Neuronal stem cell (in vitro differentiated cells): ENCODE results near the gene BPHL. TPM values are rescaled to one million over a fixed set of nuclear protein-coding genes. Genes with fewer than 3 reads are reported as not detected.

Experiments
- DNase-seq: peaks from one replicate; pipeline ENCODE4 v3.0.0-alpha.2; 2013; ENCODE audit warnings: low spot score
- H2AFZ ChIP-seq: one replicate; pipeline ENCODE4 v1.6.1; 2013; ENCODE audit warnings: mild to moderate bottlenecking, low read length, inconsistent platforms
- H2AK5ac ChIP-seq: 2 replicates; pipeline ENCODE4 v1.6.1; 2013; ENCODE audit warnings: low read depth, mild to moderate bottlenecking, inconsistent platforms, low read length, moderate library complexity, mixed read lengths
- H2BK120ac ChIP-seq: 2 replicates; pipeline ENCODE4 v1.6.1; 2013; ENCODE audit warnings: low read depth, mild to moderate bottlenecking, inconsistent platforms, low read length, moderate library complexity, mixed read lengths
- H2BK12ac ChIP-seq: one replicate; pipeline ENCODE4 v1.6.1; 2013; ENCODE audit warnings: low read length, inconsistent platforms
- H2BK15ac ChIP-seq: 2 replicates; pipeline ENCODE4 v1.6.1; 2013; ENCODE audit warnings: mild to moderate bottlenecking, low read length, inconsistent platforms, mixed read lengths
- H2BK5ac ChIP-seq: one replicate; pipeline ENCODE4 v1.6.1; 2013; ENCODE audit warnings: inconsistent platforms, mild to moderate bottlenecking, low read length, moderate library complexity
- H3K14ac ChIP-seq: one replicate; pipeline ENCODE4 v1.6.1; 2013; ENCODE audit warnings: low read length, inconsistent platforms
- H3K18ac ChIP-seq: 2 replicates; pipeline ENCODE4 v1.6.1; 2013; ENCODE audit warnings: low read length, inconsistent platforms
- H3K23ac ChIP-seq: 2 replicates; pipeline ENCODE4 v1.6.1; 2013; ENCODE audit warnings: low read depth, mild to moderate bottlenecking, mixed read lengths, low read length, inconsistent platforms; ENCODE audit not compliant: poor library complexity
- H3K27ac ChIP-seq: replicated peaks from 3 replicates; pipeline ENCODE4 v1.5.1; 2013; ENCODE audit warnings: low read length, inconsistent platforms
- H3K27me3 ChIP-seq, 3 experiments: 2 replicates each; pipeline ENCODE4 v1.6.1; 2013; ENCODE audit warnings: low read length in 3 of 3, mild to moderate bottlenecking in 2 of 3, inconsistent platforms in 1 of 3, low read depth in 1 of 3, mixed read lengths in 1 of 3, moderate library complexity in 1 of 3; ENCODE audit not compliant: control insufficient read depth in 3 of 3, insufficient read depth in 3 of 3
- H3K36me3 ChIP-seq, 2 donors: replicated peaks in 1 of 2; 2 replicates each; pipeline ENCODE4 v1.6.1; 2013; ENCODE audit warnings: low read length in 2 of 2; ENCODE audit not compliant: control insufficient read depth in 2 of 2, insufficient read depth in 2 of 2
- H3K4ac ChIP-seq: 2 replicates; pipeline ENCODE4 v1.6.1; 2013; ENCODE audit warnings: inconsistent platforms, mild to moderate bottlenecking, low read length, moderate library complexity
- H3K4me1 ChIP-seq, 2 donors: 1 replicate in 1 of 2; 2 replicates in 1 of 2; pipeline ENCODE4 v1.6.1; 2013; ENCODE audit warnings: low read length in 2 of 2, low read depth in 1 of 2; ENCODE audit not compliant: control insufficient read depth in 2 of 2, insufficient read depth in 1 of 2
- H3K4me2 ChIP-seq: one replicate; pipeline ENCODE4 v1.6.1; 2013; ENCODE audit warnings: mild to moderate bottlenecking, low read length, inconsistent platforms; ENCODE audit not compliant: insufficient read depth, poor library complexity, severe bottlenecking
- H3K4me3 ChIP-seq, 2 donors: 2 replicates each; pipeline ENCODE4 v1.5.1; 2013; ENCODE audit warnings: low read length in 2 of 2, mild to moderate bottlenecking in 2 of 2, inconsistent platforms in 1 of 2, moderate library complexity in 1 of 2
- H3K79me1 ChIP-seq: one replicate; pipeline ENCODE4 v1.6.1; 2013; ENCODE audit warnings: low read depth, mild to moderate bottlenecking, inconsistent platforms, low read length, moderate library complexity
- H3K9ac ChIP-seq: one replicate; pipeline ENCODE4 v1.6.1; 2013; ENCODE audit warnings: mild to moderate bottlenecking, low read depth, low read length, inconsistent platforms; ENCODE audit not compliant: poor library complexity
- H3K9me3 ChIP-seq, 2 donors: replicated peaks in 1 of 2; 2 replicates each; pipeline versions ENCODE3 to v1.6.1; 2013; ENCODE audit warnings: low read length in 2 of 2, mild to moderate bottlenecking in 2 of 2, inconsistent platforms in 1 of 2, low read depth in 1 of 2, mixed read lengths in 1 of 2, moderate library complexity in 1 of 2; ENCODE audit not compliant: control insufficient read depth in 2 of 2, insufficient read depth in 1 of 2
- H4K8ac ChIP-seq: one replicate; pipeline ENCODE4 v1.6.1; 2013; ENCODE audit warnings: low read depth, mild to moderate bottlenecking, inconsistent platforms, low read length, moderate library complexity
- H4K91ac ChIP-seq: one replicate; pipeline ENCODE4 v1.6.1; 2013; ENCODE audit warnings: low read length, low read depth, mild to moderate bottlenecking, inconsistent platforms; ENCODE audit not compliant: poor library complexity
- WGBS, 2 donors: extraction: QIAGEN DNeasy Blood & Tissue Kit; methylation state at CpG; one replicate each; pipeline ENCODE4 v1.1.7; 2013; ENCODE audit warnings: missing lambda C conversion rate in 2 of 2, mixed read lengths in 1 of 2; ENCODE audit not compliant: insufficient read length in 2 of 2, insufficient replicate concordance in 1 of 2; ENCODE audit errors: extremely low coverage in 2 of 2; 5-methylcytosine and 5-hydroxymethylcytosine counted together
- polyA plus RNA-seq, 2 experiments: library from polyadenylated mRNA; stranded (reverse); fragments of 200-250 nt; gene quantifications; one replicate each; pipeline ENCODE4 v1.2.3, GENCODE V29; 2013

Gene BPHL
- 34.3 TPM for polyA plus RNA-seq (2013, experiment 1 of 2)
- 36.4 TPM for polyA plus RNA-seq (2013, experiment 2 of 2)

GRCh38 chr6:3118353-3119039 is at the start of gene BPHL:
BPHL (plus strand) TSS chr6:3118711; CDS start chr6:3118741, 30 bp downstream.
- Histone ChIP-seq H3K9ac (peak within 1 kb of the TSS; percentile 98), H2BK15ac (peak within 1 kb of the TSS; percentile 82), H3K23ac (peak within 1 kb of the TSS; percentile 99), H3K4me3 (peak within 1 kb of the TSS; percentile 91 to 98), H3K4me2 (peak within 1 kb of the TSS; percentile 66), H3K18ac (peak within 1 kb of the TSS; percentile 99), H3K36me3 (peaks cover 3 to 29% of the 10 kb centered on the region in 2 donors), H3K27ac (peak within 1 kb of the TSS; percentile 96), H2AFZ (peak within 1 kb of the TSS; percentile 99), H2BK120ac (no peak within 1 kb of the TSS), H3K4ac (no peak within 1 kb of the TSS), H2BK5ac (peak within 1 kb of the TSS; percentile 99), H2BK12ac (peak within 1 kb of the TSS; percentile 87), H3K4me1 (peaks cover 1 to 10% of the 10 kb centered on the region in 2 donors), H3K79me1 (no peaks in the 10 kb centered on the region), H3K9me3 (no peaks in the 10 kb centered on the region), H3K14ac (peak within 1 kb of the TSS; percentile 99), H3K27me3 (no peaks in the 10 kb centered on the region), H2AK5ac (peak within 1 kb of the TSS; percentile 4), H4K91ac (peak within 1 kb of the TSS; percentile 32), H4K8ac (no peak within 1 kb of the TSS)
- DNase-seq, result peak; percentile 95
- no CpG with 5 or more reads among the region's 89 CpGs for WGBS, 2 donors

- Histone ChIP-seq H2BK120ac (no peak overlapping the region), H3K9me3 (peaks cover 2 to 9% of the 10 kb centered on the region in 2 donors), H3K23ac (no peak overlapping the region), H3K27ac (no peak overlapping the region), H3K18ac (no peak overlapping the region), H4K91ac (no peak overlapping the region), H2BK15ac (no peak overlapping the region), H2BK5ac (no peak overlapping the region), H2AFZ (no peak overlapping the region), H3K36me3 (peaks cover 0 to 12% of the 10 kb centered on the region in 2 donors), H3K9ac (no peak overlapping the region), H3K4me2 (no peak overlapping the region), H3K27me3 (no peaks in the 10 kb centered on the region), H2BK12ac (no peak overlapping the region), H3K4ac (no peak overlapping the region), H2AK5ac (no peak overlapping the region), H3K4me1 (peaks cover 8 to 12% of the 10 kb centered on the region in 2 donors), H3K79me1 (peaks cover 3% of the 10 kb centered on the region), H3K4me3 (no peak overlapping the region), H3K14ac (no peak overlapping the region), H4K8ac (no peak overlapping the region)
- WGBS, 2 donors, result no CpG with 5 or more reads among the region's 2 CpGs
- DNase-seq, result no peak
Measured at GRCh38 chr6:3071568-3071967, 46.9 kb upstream of the BPHL start.

DNA sequence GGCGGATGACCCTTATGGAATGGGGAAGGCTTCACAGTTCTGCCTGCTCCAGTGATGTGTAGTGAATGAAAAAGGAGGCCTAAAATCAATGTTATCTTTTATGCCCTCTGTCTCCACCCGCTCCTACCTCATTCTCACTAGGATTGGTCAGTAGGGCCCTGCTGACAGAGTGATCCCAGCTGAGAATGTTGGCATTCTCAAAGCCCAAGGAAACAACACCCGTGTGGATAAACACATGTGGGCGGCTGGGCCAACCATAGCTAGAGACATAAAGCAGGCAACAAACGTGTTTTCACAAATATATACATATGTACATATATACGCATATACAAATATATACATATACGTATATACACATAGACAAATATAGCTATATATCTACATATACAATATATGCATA is 45.7 kb upstream of the BPHL start:
- Histone ChIP-seq H3K14ac (no peak overlapping the region), H2BK15ac (no peak overlapping the region)
- no peak for DNase-seq

GRCh38 chr6:3073382-3073781 is 45.1 kb upstream of the BPHL start:
- Histone ChIP-seq H3K4me2 (no peak overlapping the region), H3K9ac (no peak overlapping the region), H3K4me1 (peaks cover 11 to 12% of the 10 kb centered on the region in 2 donors), H2AK5ac (peak overlapping the region; percentile 15), H4K8ac (no peak overlapping the region), H2BK120ac (no peak overlapping the region), H3K4me3 (no peak overlapping the region), H3K14ac (no peak overlapping the region), H3K9me3 (no peaks in the 10 kb centered on the region), H3K4ac (no peak overlapping the region), H3K18ac (no peak overlapping the region), H3K36me3 (peaks cover 0 to 28% of the 10 kb centered on the region in 2 donors), H3K27ac (no peak overlapping the region), H3K23ac (no peak overlapping the region), H2BK5ac (no peak overlapping the region), H3K27me3 (no peaks in the 10 kb centered on the region), H2BK12ac (no peak overlapping the region), H4K91ac (no peak overlapping the region), H2BK15ac (no peak overlapping the region), H2AFZ (no peak overlapping the region), H3K79me1 (peaks cover 3% of the 10 kb centered on the region)
- DNase-seq, result no peak
- WGBS, 2 donors, result no CpG with 5 or more reads among the region's 11 CpGs

More for the DNA sequence above, 45.7 kb upstream of the BPHL start:
- Histone ChIP-seq H3K9me3 (no peaks in the 10 kb centered on the region), H2AFZ (no peak overlapping the region), H3K9ac (no peak overlapping the region), H3K27ac (no peak overlapping the region), H2BK12ac (no peak overlapping the region), H3K79me1 (peaks cover 3% of the 10 kb centered on the region), H4K91ac (no peak overlapping the region), H4K8ac (no peak overlapping the region), H3K27me3 (no peaks in the 10 kb centered on the region), H3K4me3 (no peak overlapping the region), H3K4me1 (peaks cover 11 to 12% of the 10 kb centered on the region in 2 donors), H2AK5ac (no peak overlapping the region), H2BK120ac (no peak overlapping the region), H3K4me2 (no peak overlapping the region), H3K18ac (no peak overlapping the region), H3K4ac (no peak overlapping the region), H2BK5ac (no peak overlapping the region), H3K36me3 (peaks cover 0 to 23% of the 10 kb centered on the region in 2 donors), H3K23ac (no peak overlapping the region)
- WGBS, 2 donors, result no CpG with 5 or more reads among the region's 7 CpGs
